Esophagus mucosa (tissue), 1 donor: ENCODE data around the gene TNK2. TPM values are rescaled to one million over a fixed set of nuclear protein-coding genes. Genes with fewer than 3 reads are reported as not detected.
"Not testable (repeated sequence)": the region's sequence is repeated elsewhere in the genome, so short reads cannot be mapped to it uniquely, and the experiment has no call there.

ENCODE experiments used
- ATAC-seq: fragments of 200-7000 bp; cut with Tn5 transposase; one replicate; pipeline ENCODE4 v1.9.1; 2020
- total RNA-seq: library from RNA; stranded (reverse); gene quantifications from one replicate; pipeline ENCODE4 v1.2.4, GENCODE V29; 2023
- donor health status: DM: yes; HTN: yes; CAD: no.

TNK2 gene
- total RNA-seq, 1 donor from 2014 or later: 42.6 TPM

DNA sequence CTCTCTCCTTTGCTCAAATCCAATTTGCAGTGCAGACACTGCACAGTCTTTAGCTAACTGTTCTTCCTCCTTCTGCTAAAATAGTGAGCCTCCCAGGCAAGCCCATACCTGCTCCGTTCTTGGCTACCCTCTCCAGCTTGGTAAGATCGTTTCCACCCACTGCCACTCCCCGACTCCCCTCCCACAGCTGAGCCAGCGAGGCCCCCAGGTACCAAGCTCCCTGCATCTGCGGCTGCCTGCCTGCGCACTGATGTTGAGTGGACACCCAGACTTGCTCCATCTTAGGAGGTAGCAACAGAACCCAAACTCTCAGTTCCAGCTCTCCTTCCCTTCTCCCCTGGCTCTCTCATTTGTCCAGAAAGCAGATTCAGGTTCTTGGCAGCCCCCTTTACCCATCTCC, 7.9 kb upstream of the TNK2 start:
- ATAC-seq: peak; percentile 4

DNA sequence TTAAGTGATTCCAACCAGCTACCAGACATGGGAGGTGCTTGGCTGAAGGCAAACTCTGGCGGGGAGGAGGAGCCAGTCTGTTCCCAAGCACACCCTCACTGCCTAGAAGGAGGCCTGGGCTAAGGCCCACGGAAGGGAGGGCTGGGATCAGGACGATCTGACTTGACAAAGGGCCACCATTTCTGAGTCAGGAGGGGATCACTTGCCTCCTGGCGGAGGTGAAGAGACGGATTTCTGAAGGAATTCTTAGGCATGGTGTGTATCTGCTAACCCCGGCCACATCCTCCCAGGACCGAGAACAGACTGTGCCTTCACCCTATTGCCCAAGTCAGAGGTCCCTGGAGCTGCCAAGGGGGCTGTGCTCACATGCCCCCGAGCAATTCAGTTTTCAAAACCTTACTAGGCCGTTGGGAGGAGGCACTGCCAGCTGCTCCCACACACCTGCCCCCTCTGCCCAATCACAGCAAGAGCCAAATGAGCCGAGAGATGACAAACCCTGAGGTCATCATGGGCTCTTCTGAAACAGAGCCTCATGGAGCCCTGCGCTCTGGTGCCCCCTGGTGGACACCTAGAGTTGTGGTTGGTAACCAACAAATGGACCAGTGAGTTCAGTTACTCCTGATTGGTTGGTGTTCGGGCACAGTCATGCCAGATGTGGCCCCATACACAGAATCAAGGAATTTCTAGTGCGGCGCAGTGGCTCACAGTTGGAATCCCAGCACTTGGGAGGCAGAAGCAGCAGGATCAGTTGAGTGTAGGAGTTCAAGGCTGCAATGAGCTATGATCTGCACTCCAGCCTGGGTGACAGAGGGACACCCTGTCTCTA, 6.5 kb upstream of the TNK2 start:
- peak; percentile 90 for ATAC-seq

DNA sequence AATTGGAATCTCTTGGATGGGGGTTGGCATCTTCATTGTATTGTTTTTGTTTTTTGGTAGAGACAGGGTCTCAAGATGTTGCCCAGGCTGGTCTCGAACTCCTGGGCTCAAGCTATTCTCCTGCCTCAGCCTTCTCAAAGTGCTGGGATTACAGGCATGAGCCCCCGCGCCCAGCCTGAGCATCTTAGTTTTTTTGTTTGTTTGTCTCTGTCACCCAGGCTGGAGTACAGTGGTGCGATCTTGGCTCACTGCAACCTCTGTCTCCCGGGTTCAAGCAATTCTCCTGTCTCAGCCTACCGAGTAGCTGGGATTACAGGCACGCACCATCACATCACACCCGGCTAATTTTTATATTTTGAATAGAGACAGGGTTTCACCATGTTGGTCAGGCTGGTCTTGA, 5.8 kb upstream of the TNK2 start:
- ATAC-seq: not testable (repeated sequence)

DNA sequence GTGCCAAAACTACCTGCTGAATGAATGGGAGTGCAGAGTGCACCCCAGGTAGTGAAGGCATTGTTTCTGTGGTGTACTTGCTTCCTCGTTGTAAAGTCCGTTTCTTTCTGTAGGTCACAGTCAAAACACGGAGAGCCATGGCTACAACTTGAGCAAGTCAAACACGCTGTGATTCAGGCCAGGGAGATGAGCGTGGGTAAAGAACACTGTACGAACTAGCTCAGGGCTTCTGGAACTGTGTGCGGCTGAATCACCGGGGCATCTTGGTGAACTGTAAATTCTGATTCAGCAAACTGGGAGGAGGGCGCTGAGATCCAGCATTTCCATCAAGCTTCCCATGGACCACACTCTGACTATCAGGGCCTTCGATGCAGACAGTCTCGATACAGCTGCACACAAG, 5.0 kb upstream of the TNK2 start:
- ATAC-seq: peak; percentile 28

DNA sequence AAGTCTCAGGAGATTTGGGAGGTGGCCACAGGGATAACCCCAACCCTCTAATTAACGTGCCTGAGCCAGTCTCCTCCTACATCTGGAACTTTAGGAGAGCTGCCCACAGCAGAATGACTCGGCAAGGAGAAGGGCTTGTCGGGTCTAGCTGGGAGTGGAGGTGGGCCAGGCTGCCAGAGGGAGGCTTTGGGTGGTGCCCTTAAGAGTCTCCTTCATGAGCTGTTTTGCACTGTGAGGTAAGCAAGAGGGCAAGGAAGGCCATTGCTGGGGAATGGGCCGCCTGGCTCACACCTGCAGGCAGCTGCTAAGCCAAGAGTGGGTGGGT, 3.6 kb upstream of the TNK2 start:
- ATAC-seq: peak; percentile 46

DNA sequence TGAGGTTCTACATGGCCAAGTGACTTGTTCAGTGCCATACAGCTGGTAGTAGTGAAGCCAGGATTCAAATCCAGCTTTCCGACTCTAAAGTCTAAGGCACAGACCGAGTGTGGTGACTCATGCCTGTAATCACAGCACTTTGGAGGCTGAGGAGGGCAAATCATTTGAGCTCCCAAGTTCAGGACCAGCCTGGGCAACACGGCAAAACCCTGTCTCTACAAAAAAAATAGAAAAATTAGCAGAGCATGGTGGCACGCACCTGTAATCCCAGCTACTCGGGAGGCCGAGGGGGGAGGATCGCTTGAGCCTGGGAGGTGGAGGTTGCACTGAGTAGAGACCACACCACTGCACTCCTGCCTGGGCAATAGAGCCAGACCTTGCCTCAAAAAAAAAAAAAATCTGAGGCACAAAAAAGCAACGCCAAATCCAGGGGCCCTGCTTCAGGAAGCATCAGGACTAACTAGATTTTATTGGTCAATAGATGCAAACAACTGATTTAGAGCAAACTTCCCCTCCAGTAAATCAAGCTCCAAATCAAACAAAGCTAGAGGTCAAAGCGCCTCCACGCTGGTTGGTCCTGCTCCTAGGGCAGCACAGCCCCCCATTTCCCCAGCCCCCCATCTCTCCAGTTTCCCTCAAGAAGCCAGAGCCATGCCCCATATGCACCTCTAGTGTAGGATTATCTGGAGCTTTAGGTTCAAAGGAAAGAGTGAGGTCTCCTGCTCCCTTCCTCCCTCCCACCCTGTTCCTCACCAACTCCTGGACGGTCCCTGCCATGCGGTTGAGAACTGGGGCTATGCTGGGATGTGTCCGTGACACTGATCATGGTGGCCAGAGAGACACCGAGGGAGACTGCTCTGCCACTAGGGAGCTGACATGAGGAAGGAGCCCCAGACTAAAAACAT, 2.9 kb upstream of the TNK2 start:
- ATAC-seq: no peak

DNA sequence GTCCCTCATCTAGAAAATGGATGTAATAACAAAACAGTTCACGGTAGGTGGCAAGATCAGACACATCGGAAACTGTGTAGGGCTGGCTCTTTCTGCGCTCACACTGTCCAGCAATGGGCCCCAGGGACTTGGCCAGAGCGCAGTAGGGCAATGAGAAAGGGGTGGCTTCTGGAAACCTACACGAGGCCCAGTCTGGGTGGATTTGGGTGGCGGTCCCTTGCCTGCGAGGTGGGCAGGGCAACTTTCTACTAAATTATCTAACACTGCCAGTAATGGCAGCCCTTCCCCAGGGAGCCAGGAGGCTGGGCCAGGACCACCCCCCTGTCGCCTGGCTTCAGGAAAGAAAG, 2.1 kb upstream of the TNK2 start:
- no peak for ATAC-seq

DNA sequence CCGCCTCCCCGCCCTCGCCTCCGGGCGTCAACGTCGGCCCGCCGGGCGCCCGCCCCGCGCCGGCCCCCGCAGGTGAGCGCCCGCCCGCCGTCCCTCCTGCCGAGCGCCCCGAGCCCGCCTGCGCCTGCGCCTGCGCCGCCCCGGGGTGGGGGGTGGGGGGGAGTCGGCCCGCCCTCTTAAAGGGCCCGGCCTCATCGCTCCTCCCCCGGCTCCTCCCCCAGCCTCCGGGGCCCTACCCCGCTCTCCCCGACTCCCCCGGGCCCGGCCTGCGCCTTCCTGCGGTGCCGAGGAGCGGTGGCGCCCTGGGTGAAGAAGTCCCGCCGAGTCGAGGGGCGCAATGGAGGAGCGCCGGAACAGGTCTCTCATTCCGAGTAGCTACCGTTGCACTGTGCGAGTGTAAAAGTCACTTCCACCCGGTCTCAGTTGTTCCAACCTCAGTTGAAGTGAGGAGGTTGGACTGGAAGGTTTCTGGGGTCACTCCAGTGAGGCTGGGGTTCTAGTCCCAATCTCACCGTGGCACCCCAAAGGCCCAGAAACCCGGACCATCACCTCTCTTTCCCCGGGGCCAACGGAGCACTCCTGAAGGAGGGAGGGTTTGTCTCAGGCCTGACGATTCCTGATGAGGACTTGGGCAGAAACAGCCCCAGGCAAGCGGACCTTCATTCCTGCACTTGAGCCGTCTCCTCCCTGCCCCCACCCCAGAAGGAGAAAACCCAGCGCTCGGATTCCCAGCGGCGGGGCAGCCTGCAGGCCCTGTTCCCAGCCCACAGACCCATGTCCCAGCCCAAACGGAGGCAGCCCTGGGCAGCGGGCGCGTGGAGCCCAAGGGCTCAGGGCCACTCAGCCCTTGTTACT, 1.5 kb upstream of the TNK2 start:
- ATAC-seq: peak; percentile 38

DNA sequence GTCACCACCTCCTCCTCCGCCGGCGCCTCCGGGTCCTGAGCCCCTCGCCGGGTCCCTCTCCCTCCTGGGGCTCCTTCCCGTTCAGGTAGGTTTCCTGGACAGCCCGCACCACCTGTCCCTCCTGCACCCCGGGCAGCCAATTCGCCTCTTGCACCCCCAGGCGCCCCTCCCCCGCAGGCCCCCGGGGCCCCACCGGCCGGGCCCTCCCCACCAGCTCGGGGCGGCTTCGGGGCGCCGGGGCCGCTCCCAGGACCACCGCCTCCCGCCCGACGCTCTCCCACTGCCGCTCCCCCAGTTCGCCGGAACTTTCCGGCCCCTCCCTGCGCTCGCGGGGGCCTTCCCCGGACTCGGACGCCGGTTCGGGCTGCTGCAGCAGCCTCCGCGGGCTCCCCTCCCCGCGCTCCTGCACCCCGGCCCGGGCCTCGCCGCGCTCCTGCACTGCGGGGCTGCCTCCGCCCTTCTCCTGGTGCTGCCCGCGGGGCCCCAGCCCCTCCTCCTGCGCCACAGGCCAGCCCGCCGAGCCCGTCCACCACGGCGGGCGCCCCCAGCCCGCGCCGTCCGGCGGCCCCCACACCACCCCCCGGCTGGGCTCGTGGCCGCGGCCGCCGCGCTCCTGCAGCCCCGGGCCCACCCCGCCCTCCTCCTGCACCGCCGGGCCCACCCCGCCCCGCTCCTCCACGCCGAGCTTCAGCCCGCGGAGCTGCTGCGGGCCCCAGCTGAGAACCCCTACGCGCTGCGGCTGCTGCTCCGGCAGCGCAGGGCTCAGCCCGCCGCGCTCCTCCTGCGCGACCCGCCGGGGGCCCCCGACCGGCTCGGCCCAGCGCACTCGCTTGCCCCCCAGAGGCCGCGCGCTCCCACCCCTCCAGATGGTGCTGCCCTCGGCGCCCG, 587 bp upstream of the TNK2 start:
- ATAC-seq: no peak

DNA sequence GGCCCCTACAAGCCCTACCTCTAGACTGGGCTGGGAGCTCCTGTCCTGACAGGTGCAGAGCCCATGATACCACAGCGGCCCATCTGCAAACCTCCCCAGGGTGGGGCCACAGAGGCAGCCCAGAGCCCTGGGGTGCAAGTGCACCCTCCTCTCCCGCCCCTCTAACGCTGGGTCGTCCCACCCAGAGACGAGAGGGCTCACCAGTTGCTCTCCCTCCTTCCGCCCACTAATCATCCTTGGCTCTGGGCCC, 742 bp downstream of the TNK2 start:
- ATAC-seq: peak; percentile 43

DNA sequence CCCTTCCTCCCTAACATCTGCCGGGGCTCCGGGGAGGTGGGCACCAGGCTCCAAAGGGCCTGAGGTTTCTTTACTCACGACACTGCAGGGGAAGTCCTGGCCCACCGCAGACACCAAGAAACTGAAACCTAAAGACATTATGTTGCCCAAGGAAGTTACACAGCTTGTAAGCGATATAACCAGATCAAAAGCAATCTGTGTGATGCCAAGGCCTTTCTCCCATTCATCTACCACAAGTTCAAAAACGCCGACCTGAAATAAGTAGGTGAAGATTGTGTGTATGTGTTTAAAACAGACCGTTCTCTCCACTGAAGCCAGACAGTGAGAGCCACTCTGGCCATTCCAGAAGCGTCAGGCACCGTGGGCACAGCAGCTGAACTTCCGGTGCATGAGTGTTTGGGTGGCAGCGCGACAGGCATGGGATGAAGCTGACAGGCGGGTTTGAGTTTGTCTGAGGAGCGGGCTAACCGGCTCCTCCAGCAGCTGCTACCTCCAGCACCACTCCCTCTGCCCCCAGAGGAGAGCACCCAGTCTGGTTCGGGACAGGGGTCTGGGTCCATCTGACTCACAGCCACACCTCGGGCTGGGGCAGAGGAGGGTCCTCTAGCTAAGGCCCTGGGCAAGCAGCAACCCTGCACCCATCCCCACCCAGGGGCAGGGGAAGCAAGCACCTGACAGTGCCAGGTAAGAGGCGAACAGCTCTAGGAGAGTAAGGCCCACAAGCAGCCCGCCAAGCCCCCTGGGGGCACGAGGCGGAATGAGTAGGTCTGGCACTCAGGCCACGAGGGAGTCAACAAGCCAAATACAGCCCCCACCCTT, 1.3 kb downstream of the TNK2 start:
- ATAC-seq: peak; percentile 70

DNA sequence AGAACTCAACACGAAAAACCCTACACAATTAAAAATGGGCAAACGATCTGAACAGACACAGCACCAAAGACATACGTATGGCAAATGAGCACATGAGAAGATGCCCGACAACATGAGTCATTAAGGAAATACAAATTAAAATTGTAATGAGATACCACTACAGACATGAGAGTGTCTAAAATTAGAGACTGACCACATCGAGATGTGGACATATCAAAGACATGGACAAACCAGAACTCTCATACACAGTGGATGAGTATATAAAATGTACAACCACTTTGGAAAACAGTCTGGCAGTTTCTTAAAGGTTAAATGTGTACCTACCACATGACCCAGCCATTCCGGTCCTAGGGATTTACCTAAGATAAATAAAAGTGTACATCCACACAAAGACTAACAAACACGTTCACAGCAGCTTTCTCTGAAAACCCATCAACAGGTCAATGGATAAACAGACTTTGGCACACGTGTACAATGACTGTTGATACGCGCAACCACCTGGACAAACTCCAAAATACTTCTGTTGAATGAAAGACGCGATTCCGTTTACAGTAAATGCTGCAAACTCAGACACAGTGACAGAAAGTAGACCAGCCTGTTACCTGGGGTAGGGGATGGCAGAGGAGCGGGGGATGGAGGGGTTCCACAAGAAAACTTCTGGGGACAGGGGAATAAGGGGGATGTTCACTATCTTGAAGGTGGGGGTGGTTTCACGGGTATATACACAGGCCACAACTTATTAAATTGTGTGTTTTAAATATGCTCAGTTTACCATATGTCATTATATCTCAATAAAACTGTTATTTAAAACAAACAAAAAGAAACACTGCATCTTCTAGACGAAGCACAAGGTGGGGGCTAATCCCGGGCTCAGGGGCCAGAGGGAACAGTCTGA, 2.1 kb downstream of the TNK2 start:
- ATAC-seq: no peak

DNA sequence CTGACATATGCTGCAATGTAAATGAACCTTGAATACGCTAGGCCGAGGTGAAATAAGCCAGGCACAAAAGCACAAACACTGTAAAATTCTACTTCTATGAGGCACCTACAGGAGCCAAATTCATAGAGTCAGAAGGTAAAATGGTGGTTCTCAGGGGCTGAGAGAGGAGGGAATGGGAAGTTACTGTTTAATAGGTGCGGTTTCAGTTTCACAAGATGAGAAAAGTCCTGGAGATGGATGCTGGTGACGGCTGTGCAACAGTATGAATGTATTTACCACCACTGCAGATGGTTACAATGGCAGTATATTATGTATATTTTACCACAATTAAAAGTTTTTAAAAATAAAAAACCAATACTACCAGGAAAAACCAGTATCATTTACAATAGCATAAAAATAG, 4.0 kb downstream of the TNK2 start:
- ATAC-seq: no peak

DNA sequence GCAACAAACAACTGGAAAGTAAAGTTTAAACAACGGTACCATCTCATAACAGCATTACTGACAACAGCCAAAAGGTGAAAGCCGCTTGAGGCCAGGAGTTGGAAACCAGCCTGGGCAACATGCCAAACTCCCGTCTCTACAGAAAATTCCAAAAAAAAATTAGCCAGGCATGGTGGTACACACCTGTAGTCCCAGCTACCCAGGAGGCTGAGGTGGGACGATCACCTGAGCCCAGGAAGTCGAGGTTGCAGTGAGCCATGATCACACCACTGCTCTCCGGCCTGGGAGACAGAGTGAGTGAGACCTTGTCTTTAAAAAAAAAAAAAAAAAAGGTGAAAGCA, 4.4 kb downstream of the TNK2 start:
- no peak for ATAC-seq

DNA sequence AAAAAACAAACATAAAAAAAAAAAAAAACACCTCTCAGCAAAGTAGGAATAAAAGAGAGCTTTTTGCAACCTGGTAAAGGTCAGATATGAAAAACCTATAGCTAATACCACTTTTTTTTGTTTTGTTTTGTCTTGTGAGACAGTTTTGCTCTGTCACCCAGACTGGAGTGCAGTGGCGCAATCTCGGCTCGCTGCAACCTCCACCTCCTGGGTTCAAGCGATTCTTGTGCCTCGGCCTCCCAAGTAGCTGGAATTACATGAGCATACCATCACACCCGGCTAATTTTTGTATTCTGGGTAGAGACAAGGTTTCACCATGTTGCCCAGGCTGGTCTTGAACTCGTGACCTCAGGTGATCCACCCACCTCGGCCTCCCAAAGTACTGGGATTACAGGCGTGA, 5.7 kb downstream of the TNK2 start:
- not testable (repeated sequence) for ATAC-seq

DNA sequence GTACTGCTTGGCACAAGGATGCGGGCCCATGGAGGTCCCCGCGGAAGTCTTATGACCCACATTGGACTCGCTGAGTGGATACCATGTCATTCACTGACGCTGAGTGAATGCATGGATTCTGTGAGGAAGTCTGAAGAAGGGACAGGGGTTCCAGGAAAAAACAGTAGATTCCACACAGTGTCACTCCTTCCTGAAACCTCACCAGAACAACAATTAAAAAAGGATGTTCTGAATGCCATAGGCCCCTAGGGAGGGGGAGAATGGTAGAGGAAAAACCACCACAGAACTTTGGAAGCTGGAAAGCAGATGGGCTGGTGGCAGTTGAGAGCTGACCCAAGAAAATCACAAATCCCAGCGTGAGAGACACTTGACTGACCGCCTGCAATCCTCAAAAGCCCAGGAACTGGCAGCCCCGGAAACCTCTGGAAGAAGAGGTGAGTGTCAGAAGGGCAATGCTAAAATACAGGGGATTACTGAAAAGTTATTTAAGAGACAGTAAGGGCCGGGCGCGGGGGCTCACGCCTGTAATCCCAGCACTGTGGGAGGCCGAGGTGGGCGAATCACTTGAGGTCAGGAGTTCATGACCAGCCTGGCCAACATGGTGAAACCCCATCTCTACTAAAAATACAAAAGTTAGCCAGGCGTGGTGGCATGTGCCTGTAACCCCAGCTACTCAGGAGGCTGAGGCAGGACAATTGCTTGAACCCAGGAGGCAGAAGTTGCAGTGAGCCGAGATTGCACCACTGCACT, 6.3 kb downstream of the TNK2 start:
- not testable (repeated sequence) for ATAC-seq

DNA sequence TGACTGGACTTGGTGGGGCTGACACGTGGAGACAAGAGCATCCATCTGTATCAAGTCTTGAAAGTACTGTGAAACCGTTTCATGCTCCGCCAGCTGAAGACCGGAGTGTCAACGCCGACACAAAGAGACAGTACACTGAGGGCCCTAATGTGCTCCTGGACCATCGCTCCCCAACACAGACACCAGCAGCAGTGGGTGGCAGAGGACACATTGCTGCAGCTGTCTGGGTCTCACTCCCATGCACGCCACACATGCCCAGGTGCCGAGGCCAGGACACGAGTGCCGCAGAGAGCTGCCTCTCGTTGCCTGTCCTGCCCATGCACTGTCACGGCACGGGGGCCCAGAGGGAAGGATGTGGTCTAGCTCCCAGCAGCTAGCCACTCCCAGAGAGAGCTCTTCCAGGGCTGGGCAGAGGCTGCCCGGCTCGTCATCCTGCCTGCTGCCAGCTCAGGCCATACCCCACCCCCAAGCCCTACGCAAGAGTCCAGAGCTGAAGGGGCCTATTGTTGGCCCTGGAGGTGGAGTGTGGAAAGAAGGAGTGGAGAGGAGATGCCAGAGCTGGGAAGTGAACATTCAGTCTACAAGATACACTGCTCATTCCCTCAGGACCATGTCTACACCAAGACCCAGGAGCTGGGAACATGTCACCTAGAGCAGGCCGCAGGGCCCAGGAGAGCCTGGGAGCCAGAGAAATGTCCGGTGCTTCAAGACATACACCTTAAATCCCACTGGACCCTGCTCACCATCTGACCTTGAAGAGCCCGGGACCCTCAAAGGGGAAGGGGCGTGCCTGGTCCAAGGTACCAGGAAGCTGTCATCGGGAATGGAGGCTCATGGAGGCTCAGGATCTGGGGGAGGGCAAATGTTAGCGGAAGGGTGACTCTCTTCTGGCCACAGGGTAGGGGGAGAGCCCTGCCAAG, 7.7 kb downstream of the TNK2 start:
- ATAC-seq: no peak

DNA sequence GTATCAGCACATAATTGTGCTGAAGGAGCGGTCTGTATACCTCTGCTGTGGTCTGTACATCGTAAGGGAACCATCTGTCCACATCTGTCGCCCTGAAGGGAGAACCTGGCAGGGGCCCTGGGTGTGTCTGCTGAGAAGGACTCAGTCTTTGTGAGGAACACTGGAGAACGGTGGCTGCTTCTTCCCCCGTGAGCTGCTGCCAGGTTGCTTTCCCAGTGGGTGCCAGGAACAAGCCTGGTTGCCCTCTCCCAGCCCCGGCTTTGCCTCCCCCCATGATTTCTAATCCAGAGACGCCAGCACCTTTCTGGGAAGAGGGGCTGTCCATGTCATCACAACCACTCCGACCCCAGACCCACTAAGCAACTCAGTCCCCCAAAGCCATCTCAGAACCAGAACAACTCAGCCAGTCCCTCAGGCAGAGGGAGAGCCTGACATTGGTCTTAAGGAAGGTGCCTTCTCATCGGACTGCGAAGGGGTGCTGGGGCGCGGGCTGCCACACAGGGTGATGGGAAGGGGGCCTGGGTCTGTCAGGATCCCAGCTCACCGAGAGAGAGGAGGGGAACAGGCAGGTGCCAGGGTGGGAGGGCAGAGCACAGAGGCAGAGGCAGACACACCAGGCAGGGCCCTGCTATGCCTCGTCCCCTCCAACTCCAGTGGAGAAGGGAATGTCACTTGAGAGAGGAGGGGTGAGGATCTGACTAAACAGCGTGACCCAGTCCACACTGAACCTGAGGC, 8.5 kb downstream of the TNK2 start:
- ATAC-seq: no peak
